ENCODE data around the gene EMILIN2. TPM values are rescaled to one million over a fixed set of nuclear protein-coding genes. Genes with fewer than 3 reads are reported as not detected.

Gene EMILIN2
- total and polyA plus RNA-seq, 9 of the 15 experiments (the other 6 are each of a cell fraction or from before 2014, with no cell fraction given), result 0.01 to 0.40 (median 0.19) TPM

DNA sequence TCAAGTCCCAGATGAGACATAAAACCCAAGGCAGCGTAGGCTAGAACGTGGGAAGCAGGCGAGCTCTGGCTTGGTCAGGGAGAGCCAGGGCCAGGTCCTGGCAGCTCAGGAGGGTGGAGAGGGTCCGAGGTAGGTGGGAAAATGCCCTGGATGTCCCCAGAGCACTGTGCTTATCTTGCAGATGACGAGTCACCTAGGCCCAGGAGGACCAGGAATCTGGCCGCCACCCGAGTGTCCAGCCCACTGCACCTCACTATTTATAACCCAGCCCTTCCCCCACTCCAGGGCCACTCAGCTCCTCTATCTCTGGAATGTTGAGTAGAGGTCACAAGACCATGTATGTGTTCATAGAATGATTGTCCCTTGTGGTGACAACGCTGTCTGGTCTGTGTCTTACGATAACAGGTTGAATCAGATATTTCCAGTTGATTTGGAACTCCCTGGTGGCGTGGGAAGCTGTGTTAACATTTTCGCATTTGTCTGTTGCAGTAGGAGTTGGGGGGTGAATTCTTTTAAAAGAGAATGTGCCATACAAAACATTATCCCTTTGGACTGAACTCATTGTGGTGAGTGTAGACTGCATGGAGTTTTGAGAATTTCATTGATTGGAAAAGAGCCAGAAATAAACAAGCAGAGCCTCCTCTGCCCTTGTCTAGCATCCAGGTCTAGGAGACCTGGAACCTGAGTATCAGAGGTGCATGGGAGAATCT is 47.5 kb downstream of the EMILIN2 start (continued):
- TF ChIP-seq, protein P1, sequence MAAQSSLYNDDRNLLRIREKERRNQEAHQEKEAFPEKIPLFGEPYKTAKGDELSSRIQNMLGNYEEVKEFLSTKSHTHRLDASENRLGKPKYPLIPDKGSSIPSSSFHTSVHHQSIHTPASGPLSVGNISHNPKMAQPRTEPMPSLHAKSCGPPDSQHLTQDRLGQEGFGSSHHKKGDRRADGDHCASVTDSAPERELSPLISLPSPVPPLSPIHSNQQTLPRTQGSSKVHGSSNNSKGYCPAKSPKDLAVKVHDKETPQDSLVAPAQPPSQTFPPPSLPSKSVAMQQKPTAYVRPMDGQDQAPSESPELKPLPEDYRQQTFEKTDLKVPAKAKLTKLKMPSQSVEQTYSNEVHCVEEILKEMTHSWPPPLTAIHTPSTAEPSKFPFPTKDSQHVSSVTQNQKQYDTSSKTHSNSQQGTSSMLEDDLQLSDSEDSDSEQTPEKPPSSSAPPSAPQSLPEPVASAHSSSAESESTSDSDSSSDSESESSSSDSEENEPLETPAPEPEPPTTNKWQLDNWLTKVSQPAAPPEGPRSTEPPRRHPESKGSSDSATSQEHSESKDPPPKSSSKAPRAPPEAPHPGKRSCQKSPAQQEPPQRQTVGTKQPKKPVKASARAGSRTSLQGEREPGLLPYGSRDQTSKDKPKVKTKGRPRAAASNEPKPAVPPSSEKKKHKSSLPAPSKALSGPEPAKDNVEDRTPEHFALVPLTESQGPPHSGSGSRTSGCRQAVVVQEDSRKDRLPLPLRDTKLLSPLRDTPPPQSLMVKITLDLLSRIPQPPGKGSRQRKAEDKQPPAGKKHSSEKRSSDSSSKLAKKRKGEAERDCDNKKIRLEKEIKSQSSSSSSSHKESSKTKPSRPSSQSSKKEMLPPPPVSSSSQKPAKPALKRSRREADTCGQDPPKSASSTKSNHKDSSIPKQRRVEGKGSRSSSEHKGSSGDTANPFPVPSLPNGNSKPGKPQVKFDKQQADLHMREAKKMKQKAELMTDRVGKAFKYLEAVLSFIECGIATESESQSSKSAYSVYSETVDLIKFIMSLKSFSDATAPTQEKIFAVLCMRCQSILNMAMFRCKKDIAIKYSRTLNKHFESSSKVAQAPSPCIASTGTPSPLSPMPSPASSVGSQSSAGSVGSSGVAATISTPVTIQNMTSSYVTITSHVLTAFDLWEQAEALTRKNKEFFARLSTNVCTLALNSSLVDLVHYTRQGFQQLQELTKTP (IDR thresholded peaks at IDR 0.05; ENCODE audit: low read depth in 1 of 2, partially characterized antibody in 2 of 2), result peak; percentile 81 to 86
- peak; percentile 56; the same call in 1 of the 2 replicates for TF ChIP-seq GATAD2B (IDR thresholded peaks at IDR 0.05; ENCODE audit: borderline replicate concordance)
- TF ChIP-seq FOXJ2 (tag; IDR thresholded peaks at IDR 0.05), result peak; percentile 96
- TF ChIP-seq FOXP1 (CRISPR knock-in tag; IDR thresholded peaks at IDR 0.05), result 0 out of 2 replicates have a peak, but pooled peaks have one; percentile 49
- no peak for TF ChIP-seq NR2C2 (CRISPR knock-in tag; IDR thresholded peaks at IDR 0.05)
- TF ChIP-seq NR2C2 (tag; IDR thresholded peaks at IDR 0.05), result peak; percentile 56; the same call in 1 of the 2 replicates
- peak; percentile 95 for TF ChIP-seq MTA2 (IDR thresholded peaks at IDR 0.05; ENCODE audit: low read depth)
- TF ChIP-seq, protein P2, sequence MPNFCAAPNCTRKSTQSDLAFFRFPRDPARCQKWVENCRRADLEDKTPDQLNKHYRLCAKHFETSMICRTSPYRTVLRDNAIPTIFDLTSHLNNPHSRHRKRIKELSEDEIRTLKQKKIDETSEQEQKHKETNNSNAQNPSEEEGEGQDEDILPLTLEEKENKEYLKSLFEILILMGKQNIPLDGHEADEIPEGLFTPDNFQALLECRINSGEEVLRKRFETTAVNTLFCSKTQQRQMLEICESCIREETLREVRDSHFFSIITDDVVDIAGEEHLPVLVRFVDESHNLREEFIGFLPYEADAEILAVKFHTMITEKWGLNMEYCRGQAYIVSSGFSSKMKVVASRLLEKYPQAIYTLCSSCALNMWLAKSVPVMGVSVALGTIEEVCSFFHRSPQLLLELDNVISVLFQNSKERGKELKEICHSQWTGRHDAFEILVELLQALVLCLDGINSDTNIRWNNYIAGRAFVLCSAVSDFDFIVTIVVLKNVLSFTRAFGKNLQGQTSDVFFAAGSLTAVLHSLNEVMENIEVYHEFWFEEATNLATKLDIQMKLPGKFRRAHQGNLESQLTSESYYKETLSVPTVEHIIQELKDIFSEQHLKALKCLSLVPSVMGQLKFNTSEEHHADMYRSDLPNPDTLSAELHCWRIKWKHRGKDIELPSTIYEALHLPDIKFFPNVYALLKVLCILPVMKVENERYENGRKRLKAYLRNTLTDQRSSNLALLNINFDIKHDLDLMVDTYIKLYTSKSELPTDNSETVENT (CRISPR knock-in tag; IDR thresholded peaks at IDR 0.05), result no peak
- TF ChIP-seq JUND (IDR thresholded peaks at IDR 0.05; ENCODE audit: borderline replicate concordance, low read depth, low read length), result peak; percentile 87
- TF ChIP-seq JUND (tag; IDR thresholded peaks at IDR 0.05; ENCODE audit: borderline replicate concordance, low read depth, low read length), result peak; percentile 82; the same call in 2 of the 3 replicates
- TF ChIP-seq PYGO2 (tag; IDR thresholded peaks at IDR 0.05), result peak; percentile 63; the same call in 1 of the 2 replicates
- peak; percentile 84; the same call in 1 of the 2 replicates for TF ChIP-seq MTA1 (IDR thresholded peaks at IDR 0.05; ENCODE audit: borderline replicate concordance)
- TF ChIP-seq CBX3 (IDR thresholded peaks at IDR 0.05; ENCODE audit: borderline replicate concordance in 1 of 2, low read length in 2 of 2), result no peak
- TF ChIP-seq, protein P3, sequence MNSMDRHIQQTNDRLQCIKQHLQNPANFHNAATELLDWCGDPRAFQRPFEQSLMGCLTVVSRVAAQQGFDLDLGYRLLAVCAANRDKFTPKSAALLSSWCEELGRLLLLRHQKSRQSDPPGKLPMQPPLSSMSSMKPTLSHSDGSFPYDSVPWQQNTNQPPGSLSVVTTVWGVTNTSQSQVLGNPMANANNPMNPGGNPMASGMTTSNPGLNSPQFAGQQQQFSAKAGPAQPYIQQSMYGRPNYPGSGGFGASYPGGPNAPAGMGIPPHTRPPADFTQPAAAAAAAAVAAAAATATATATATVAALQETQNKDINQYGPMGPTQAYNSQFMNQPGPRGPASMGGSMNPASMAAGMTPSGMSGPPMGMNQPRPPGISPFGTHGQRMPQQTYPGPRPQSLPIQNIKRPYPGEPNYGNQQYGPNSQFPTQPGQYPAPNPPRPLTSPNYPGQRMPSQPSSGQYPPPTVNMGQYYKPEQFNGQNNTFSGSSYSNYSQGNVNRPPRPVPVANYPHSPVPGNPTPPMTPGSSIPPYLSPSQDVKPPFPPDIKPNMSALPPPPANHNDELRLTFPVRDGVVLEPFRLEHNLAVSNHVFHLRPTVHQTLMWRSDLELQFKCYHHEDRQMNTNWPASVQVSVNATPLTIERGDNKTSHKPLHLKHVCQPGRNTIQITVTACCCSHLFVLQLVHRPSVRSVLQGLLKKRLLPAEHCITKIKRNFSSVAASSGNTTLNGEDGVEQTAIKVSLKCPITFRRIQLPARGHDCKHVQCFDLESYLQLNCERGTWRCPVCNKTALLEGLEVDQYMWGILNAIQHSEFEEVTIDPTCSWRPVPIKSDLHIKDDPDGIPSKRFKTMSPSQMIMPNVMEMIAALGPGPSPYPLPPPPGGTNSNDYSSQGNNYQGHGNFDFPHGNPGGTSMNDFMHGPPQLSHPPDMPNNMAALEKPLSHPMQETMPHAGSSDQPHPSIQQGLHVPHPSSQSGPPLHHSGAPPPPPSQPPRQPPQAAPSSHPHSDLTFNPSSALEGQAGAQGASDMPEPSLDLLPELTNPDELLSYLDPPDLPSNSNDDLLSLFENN (IDR thresholded peaks at IDR 0.05; ENCODE audit: low read depth in 2 of 2, low read length in 2 of 2), result peak in 1 of 2 experiments; percentile 85; a peak in 2 of 4 replicates
- no peak for TF ChIP-seq NELFE (IDR thresholded peaks at IDR 0.05; ENCODE audit: insufficient read depth, insufficient read length)
- TF ChIP-seq TEAD2 (tag; IDR thresholded peaks at IDR 0.05), result peak; percentile 82; the same call in 1 of the 2 replicates
- no peak for TF ChIP-seq HNRNPH1 (optimal IDR thresholded peaks at IDR 0.05; ENCODE audit: low read depth, low read length)
